IMR-90 (cell line): ENCODE data around the gene BTD.

Experiments used
- BHLHE40 ChIP-seq: fragments of 150-350 bp; IDR thresholded peaks from 2 replicates; pipeline ENCODE4 v1.6.1; 2016; ENCODE audit warnings: mild to moderate bottlenecking, low read depth, low read length
- CEBPB ChIP-seq: IDR thresholded peaks from 2 replicates; pipeline ENCODE4 v1.6.1; 2012; ENCODE audit warnings: low read depth, low read length, improper control_type of control experiment
- CHD1 ChIP-seq: IDR thresholded peaks from 2 replicates; pipeline ENCODE4 v1.6.1; 2012; ENCODE audit warnings: low read depth, low read length, improper control_type of control experiment
- MAFK ChIP-seq: IDR thresholded peaks from 2 replicates; pipeline ENCODE4 v1.6.1; 2012; ENCODE audit warnings: low read depth, low read length, improper control_type of control experiment
- NFE2L2 ChIP-seq: fragments of 150-350 bp; IDR thresholded peaks from 2 replicates; pipeline ENCODE4 v1.6.1; 2016; ENCODE audit warnings: low read depth, mild to moderate bottlenecking, low read length
- POLR2A ChIP-seq: IDR thresholded peaks from 2 replicates; pipeline ENCODE4 v1.6.1; 2012; ENCODE audit warnings: mild to moderate bottlenecking, low read depth, low read length
- RAD21 ChIP-seq: IDR thresholded peaks from 2 replicates; pipeline ENCODE4 v1.6.1; 2012; ENCODE audit warnings: low read length, improper control_type of control experiment
- RCOR1 ChIP-seq: IDR thresholded peaks from 2 replicates; pipeline ENCODE4 v1.6.1; 2012; ENCODE audit warnings: mild to moderate bottlenecking, low read length, improper control_type of control experiment; ENCODE audit not compliant: insufficient replicate concordance
- SMC3 ChIP-seq: fragments of 150-350 bp; IDR thresholded peaks from 2 replicates; pipeline ENCODE4 v1.6.1; 2016; ENCODE audit warnings: low read depth, mild to moderate bottlenecking, antibody characterized with exemption, low read length, moderate library complexity
- TF ChIP-seq, protein P1 (sequence below): conservative IDR thresholded peaks from 2 replicates; pipeline ENCODE4 v1.5.1; 2012; ENCODE audit warnings: mild to moderate bottlenecking, low read depth, low read length, improper control_type of control experiment
- TF ChIP-seq, protein P2 (sequence below): fragments of 150-350 bp; IDR thresholded peaks from 2 replicates; pipeline ENCODE4 v1.6.1; 2017; ENCODE audit warnings: mild to moderate bottlenecking, antibody characterized with exemption, low read length, low read depth
- TF ChIP-seq, protein P3 (sequence below): fragments of 150-350 bp; IDR thresholded peaks from 2 replicates; pipeline ENCODE4 v1.6.1; 2016; ENCODE audit warnings: low read depth, mild to moderate bottlenecking, low read length, moderate library complexity, borderline replicate concordance

DNA sequence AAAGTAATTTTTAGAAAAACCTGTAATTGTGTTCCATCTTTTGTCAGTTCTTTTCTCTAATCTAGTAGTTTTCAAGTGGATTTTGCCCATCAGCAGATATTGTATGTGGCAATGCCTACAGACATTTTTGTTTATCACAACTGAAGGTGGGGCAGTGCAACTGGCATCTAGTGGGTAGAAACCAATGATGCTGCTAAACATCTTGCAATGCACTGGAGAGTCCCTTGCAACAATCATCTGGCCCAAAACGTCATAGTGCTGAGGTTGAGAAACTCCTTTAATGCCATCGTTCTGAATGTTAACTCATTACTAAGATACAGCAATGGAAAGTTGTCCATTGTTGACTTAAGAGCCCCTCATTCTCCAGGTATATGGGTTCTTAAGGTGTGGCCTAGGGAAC, 80.1 kb downstream of the BTD start:
- TF ChIP-seq, protein P1, sequence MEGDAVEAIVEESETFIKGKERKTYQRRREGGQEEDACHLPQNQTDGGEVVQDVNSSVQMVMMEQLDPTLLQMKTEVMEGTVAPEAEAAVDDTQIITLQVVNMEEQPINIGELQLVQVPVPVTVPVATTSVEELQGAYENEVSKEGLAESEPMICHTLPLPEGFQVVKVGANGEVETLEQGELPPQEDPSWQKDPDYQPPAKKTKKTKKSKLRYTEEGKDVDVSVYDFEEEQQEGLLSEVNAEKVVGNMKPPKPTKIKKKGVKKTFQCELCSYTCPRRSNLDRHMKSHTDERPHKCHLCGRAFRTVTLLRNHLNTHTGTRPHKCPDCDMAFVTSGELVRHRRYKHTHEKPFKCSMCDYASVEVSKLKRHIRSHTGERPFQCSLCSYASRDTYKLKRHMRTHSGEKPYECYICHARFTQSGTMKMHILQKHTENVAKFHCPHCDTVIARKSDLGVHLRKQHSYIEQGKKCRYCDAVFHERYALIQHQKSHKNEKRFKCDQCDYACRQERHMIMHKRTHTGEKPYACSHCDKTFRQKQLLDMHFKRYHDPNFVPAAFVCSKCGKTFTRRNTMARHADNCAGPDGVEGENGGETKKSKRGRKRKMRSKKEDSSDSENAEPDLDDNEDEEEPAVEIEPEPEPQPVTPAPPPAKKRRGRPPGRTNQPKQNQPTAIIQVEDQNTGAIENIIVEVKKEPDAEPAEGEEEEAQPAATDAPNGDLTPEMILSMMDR = no peak
- TF ChIP-seq RCOR1 (no peak), POLR2A (no peak), CHD1 (no peak), RAD21 (no peak), NFE2L2 (no peak), MAFK (no peak), CEBPB (no peak), BHLHE40 (no peak), SMC3 (no peak)
- TF ChIP-seq, protein P2, sequence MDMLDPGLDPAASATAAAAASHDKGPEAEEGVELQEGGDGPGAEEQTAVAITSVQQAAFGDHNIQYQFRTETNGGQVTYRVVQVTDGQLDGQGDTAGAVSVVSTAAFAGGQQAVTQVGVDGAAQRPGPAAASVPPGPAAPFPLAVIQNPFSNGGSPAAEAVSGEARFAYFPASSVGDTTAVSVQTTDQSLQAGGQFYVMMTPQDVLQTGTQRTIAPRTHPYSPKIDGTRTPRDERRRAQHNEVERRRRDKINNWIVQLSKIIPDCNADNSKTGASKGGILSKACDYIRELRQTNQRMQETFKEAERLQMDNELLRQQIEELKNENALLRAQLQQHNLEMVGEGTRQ = no peak
- TF ChIP-seq, protein P3, sequence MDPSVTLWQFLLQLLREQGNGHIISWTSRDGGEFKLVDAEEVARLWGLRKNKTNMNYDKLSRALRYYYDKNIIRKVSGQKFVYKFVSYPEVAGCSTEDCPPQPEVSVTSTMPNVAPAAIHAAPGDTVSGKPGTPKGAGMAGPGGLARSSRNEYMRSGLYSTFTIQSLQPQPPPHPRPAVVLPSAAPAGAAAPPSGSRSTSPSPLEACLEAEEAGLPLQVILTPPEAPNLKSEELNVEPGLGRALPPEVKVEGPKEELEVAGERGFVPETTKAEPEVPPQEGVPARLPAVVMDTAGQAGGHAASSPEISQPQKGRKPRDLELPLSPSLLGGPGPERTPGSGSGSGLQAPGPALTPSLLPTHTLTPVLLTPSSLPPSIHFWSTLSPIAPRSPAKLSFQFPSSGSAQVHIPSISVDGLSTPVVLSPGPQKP = no peak
